Placental pericyte (primary cell): ENCODE data around the gene TSSK2. TPM values are rescaled to one million over a fixed set of nuclear protein-coding genes. Genes with fewer than 3 reads are reported as not detected.

Experiments used
- total RNA-seq: library from RNA; depleted of rRNA; stranded (reverse); fragments of >200 nt; gene quantifications from 2 replicates; pipeline ENCODE4 v1.2.3, GENCODE V29; 2012

Gene TSSK2
- not detected in 2 replicates for total RNA-seq

GRCh38 chr22:19130959-19131684 lies at the start of gene TSSK2:
Gene TSSK2, plus strand, starts transcription at chr22:19131308. Its CDS starts 92 bp downstream, at chr22:19131400.

GRCh38 chr22:19122143-19122751 lies 8.9 kb upstream of the TSSK2 start, which contains the start of gene DGCR2:
Gene DGCR2, minus strand, starts transcription at chr22:19122412. Its CDS starts 206 bp downstream, at chr22:19122206.

GRCh38 chr22:19149991-19150390 lies 18.9 kb downstream of the TSSK2 start, which contains the start of gene GSC2:
Gene GSC2, minus strand, starts transcription at chr22:19150292. Its CDS starts 9 bp downstream, at chr22:19150283.

GRCh38 chr22:19178657-19179496 lies 47.8 kb downstream of the TSSK2 start, which contains the start of gene SLC25A1:
Gene SLC25A1, minus strand, starts transcription at chr22:19178736. Its CDS starts 63 bp downstream, at chr22:19178673.

Other genes with a start within 250 kb of the TSSK2 start
- 0.88 and 1.1 TPM in 2 replicates for gene DGCR6, start 225.0 kb upstream of the TSSK2 start, total RNA-seq
- gene PRODH, start 195.0 kb upstream of the TSSK2 start, total RNA-seq, result 0.44 TPM in 1 of 2 replicates, not detected in the other
- gene DGCR2, start 8.9 kb upstream of the TSSK2 start, total RNA-seq, result 47.1 and 78.5 TPM in 2 replicates
- gene ESS2, start 13.3 kb downstream of the TSSK2 start, total RNA-seq, result 13.6 and 19.9 TPM in 2 replicates
- gene GSC2, start 19.0 kb downstream of the TSSK2 start, total RNA-seq, result not detected in 2 replicates
- 106 and 118 TPM in 2 replicates for gene SLC25A1, start 47.4 kb downstream of the TSSK2 start, total RNA-seq
- 12.7 and 15.3 TPM in 2 replicates for gene CLTCL1, start 160.4 kb downstream of the TSSK2 start, total RNA-seq